GM18868 (cell line): ENCODE data around the gene RCL1.
"Not testable (repeated sequence)": the region's sequence is repeated elsewhere in the genome, so short reads cannot be mapped to it uniquely, and the experiment has no call there.

Experiments used
- ATAC-seq: cut with Tn5 transposase; IDR thresholded peaks from one replicate; pipeline ENCODE4 v1.9.1; 2021; ENCODE audit warnings: mild to moderate bottlenecking, moderate library complexity; ENCODE audit not compliant: unreplicated experiment

RCL1 gene

DNA sequence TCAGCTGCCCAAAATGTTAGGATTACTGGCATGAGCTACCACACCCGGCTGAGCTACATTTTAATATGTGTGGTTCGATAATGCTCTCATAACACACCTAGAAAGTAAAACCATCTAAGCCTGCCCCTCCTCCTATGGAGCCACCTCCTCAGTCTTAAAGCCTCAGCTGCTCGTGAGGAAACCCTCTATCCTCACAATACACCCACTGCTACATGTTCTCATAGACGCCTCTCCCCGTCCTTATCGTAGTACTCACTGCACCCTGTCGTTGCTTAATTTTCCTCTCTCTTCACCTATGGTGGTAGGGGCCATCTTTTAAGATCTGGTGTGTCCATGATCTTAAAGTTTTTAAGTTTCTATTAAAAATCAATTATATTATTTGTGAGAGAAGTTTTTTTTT lies 72.9 kb downstream of the RCL1 start:
- ATAC-seq: no peak

DNA sequence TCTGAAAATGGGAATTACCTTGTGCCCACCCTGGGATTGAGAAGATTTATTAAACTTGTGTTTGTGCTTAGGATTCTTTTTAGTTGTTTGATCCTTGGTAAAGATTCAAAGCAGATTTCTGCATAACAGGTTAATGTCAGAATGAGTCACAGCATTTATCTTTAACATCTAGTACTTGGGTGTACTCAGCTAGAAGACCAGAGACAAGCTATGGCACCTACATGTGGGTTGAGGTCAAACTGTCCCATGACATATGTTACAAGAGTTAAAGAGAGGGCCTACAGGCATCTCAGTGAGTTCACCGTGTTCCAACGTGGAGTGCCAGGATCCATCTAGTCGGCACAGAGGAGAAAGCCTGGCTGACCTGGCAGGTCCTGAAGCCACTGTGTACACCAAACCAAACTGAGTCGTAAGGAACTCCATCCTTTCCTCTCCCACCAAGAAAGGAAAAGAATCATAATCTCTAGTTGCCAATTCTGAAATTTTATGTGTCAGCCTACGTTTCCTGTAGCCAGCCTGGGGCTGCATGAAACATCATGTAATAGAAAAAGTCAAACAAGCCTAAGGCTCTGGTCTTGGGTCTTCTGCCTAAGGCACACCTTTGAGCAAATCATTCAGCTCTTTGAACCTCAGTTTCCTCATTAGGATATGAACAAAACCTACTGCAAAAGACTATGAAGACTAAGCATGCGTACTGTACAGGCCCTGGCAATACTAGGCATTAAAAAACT lies 73.7 kb downstream of the RCL1 start:
- ATAC-seq: no peak

DNA sequence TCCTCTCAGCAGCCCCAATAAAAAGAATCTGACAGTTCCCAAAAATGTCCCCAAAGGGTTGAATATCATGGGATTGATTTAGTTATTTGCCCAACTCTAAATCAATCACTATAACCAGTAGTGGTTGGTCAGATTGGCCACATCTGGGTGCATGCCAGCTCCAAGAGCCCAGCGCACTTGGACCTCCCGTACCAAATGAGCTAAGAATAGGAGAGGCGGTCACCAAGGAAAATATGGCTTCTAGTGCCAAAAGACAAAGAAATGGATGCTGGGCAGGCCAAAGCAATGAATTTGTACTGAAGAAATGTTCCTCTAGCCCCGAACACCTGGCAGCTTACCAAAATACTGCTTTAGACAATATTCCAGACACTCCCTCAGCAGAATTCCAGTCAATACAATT lies 80.3 kb downstream of the RCL1 start:
- ATAC-seq: no peak

DNA sequence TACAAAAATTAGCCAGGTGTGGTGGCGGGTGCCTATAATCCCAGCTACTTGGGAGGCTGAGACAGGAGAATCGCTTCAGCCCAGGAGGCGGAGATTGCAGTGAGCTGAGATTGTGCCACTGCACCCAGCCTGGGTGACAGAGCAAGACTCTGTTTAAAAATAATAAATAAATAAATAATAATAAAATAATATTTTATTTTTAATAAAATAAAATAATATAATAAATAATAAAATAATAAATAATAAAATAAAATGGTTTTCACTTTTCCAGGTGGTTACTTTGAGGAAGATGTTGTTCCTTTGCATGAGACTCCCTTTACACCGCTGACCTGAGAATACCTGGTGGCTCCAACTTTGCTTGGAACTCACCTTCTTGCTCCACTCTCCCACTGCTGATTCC lies 82.8 kb downstream of the RCL1 start:
- ATAC-seq: no peak

DNA sequence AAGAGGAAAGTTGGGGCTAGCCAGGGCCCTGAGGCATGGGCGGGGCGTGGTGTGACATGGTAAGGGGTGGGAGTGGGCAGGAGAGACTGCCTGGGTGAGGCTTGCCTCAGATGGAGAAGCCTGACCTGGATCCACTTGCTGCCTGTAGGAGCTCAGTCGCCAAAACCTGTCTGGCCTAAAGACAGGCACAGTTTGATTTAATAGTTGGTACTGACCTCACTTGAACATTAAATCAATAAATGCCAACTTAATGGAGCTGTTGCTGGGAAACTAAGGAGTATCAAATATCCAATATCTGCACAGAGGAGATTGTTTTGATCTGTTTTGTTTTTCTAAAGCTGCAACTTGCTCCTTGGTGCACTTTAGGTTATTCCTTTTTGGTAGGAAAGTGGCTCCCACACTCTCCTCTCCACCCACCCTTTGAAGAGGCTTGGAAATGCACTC lies 86.4 kb downstream of the RCL1 start:
- no peak for ATAC-seq

DNA sequence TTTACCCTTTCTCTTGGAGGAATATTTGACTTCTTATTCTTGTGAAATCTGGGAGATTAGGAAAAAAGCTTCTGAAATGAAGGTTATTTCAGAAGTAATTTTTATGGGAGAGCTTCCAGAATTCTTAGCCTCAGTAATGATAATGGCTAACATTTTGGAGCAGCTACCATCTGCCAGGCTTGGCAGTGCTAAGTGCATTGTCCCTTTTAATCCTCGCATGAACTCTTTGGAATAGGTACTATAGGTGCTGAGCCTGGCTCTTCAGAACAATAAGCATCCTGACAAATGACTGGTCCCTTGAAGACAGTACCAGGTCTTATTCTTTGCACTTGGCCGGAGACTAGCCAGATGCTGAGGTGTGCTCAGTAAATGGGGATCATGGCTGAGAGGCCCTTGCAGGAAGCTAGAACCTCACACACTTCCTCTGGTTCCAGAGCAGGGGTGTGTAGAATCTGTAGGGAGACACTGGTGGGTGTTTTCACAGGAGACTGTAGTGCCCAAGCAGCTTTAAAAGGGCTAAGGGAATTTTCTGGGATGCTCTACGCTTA lies 90.7 kb downstream of the RCL1 start:
- ATAC-seq: no peak

DNA sequence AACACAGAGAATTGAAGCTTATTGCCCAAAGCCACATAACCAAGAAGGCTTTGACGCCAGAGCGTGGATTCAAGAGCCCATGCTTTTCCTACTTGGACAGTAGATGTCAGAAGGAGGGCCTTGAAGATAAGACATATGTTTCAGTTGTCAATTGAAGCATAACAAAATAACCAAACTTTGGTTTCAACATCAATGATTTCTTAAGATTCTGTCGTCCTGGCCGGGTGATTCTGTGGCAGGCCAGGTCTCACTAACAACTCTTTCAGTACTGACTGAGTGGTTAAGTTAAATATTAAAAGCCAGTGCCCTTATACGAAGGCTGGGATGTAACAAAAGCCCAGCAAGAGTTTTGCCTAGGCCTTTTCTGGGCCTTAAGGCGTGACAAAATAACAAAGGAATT lies 94.0 kb downstream of the RCL1 start:
- ATAC-seq: peak; percentile 63

DNA sequence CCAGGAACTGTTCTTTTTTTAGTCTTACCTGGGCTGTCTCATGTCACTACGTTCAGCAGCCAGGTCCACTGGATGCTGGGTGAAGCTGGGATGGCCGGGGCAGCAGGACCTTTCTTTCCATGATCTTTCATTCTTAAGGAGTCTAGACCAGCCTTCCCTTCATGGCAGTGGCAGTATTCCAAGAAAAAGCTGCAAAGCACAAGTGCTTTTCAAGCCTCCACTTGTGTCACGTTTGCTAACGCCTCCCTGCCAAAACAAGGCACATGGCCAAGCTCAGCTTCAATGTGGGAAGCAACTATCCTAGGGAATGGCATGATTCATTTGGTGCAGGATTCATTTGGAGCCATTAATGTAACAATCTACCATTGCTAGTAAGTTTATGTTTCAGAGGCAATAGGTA lies 94.8 kb downstream of the RCL1 start:
- no peak for ATAC-seq

DNA sequence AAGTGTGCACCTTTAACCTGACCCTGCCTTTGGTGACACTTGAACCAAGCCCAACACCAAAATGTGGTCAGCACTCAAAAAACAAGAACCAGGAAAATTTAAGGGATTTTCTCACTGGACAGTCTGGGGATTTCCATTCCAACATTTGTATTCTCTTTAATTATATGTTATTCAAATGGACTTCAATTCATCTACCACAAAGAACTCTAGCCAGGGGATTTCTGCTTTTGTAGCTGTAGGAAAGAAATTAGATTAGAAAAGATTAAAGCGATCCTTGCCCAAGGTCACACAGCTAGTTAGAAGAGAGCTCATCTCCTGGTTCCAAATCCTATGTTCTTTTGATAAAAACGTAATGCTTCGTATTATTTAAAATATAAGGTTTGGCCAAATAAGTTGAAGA lies 97.5 kb downstream of the RCL1 start:
- no peak for ATAC-seq

DNA sequence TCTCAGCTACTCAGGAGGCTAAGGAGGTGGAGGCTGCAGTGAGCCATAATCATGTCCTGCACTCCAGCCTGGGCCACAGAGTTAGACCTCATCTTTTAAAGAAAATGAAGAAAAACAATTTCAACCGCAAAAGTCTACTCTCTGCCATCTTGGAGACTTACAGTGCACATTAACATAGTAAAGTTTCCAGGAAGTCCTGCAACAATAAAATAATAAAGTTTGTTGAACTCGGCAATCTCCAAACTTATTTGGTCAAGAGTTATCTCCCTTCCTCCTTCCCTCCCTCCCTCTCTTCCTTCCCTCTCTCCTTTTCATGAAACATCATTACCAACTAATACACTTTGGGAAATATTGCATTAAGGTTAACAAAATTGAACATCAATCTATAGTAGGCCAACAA lies 98.2 kb downstream of the RCL1 start:
- ATAC-seq: no peak

DNA sequence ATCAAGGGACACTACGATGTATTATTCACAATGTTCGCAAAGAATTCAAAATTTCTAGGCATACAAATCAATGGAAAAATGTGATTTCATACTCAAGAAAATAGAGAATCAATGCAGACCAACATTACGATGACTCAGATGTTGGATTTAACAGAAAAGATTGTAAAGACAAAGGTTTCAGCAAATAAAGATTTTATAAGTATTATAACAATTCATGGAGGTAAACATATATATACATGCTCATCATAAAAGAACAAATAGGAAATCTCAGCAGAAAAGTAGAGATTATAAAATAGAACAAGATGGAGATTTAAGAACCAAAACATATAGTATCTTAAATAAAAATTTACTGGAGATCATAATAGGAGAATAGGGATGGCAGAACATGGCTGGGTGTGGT lies 98.9 kb downstream of the RCL1 start:
- ATAC-seq: no peak

DNA sequence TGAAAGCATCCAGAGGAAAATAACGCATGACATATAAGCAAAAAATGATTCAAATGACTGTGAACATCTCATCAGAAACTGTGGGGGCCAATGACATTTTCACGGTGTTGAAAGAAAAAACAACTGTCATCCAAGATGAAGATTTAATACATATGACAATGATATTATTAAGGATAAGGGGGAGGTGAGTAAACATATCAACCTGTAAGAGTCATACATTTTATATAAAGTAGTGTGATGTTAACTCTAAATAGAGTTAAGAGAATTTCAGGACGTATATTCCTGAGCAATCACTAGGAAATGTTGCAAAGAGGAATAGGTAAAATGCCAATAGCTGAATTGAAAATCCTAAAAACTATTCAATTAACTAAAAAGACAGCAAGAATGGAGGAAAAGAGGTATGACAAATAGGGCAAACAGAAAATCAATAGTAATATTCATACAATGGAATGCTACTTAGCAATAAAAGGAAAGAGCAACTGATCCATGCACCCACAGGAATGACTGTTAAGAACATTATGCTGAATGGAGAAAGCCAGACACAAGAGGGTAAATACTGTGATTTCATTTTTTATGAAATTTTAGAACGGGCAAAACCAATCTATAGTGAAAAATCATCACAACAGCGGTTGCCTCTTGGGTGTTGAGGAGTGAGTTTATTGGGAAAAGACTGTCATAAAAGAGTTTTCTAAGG lies 99.9 kb downstream of the RCL1 start:
- no peak for ATAC-seq

DNA sequence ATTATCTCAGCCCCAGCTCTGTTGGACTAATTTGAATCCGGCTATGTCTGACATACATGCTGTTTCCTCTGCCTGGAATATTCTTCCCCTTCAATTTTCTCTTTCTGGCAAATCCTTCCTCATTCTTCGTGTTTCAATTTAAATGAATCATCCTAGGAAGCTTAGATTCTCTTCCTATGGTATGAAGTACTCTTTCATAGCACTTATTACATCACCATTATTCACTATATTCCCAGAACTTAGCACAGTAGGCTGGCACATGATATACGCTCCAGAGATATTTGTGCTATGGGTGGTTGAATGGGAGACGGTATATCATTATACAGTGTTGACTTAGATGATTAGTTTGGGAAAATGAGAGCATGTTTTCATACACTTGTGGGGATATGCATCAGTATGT lies 101.3 kb downstream of the RCL1 start:
- no peak for ATAC-seq

DNA sequence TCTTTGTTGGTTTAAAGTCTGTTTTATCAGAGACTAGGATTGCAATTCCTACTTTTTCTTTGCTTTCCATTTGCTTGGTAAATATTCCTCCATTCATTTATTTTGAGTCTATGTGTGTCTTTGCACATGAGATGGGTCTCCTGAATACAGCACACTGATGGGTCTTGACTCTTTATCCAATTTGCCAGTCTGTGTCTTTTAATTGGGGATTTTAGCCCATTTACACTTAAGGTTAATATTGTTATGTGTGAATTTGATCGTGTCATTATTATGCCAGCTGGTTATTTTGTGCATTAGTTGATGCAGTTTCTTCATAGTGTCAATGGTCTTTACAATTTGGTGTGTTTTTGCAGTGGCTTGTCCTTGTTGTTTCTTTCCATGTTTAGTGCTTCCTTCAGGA lies 107.1 kb downstream of the RCL1 start:
- not testable (repeated sequence) for ATAC-seq

DNA sequence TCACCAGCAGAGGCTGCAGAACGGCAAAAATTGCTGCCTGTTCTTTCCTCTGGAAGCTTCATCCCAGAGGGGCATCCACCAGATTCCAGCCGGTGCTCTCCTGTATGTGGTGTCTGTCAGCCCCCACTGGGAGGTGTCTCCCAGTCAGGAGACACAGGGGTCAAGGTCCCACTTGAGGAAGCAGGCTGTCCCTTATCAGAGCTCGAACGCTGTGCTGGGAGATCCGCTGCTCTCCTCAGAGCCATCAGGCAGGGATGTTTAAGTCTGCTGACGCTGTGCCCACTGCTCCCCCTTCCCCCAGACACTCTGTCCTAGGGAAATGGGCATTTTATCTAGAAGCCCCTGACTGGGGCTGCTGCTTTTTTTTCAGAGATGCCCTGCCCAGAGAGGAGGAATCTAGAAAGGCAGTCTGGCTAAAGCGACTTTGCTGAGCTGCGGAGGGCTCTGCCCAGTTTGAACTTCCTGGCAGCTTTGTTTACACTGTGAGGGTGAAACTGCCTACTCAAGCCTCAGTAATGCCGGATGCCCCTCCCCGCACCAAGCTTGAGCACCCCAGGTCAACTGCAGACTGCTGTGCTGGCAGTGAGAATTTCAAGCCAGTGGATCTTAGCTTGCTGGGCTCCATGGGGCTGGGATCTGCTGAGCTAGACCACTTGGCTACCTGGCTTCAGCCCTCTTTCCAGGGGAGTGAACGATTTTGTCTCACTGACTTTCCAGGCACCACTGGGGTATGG lies 108.8 kb downstream of the RCL1 start:
- not testable (repeated sequence) for ATAC-seq

DNA sequence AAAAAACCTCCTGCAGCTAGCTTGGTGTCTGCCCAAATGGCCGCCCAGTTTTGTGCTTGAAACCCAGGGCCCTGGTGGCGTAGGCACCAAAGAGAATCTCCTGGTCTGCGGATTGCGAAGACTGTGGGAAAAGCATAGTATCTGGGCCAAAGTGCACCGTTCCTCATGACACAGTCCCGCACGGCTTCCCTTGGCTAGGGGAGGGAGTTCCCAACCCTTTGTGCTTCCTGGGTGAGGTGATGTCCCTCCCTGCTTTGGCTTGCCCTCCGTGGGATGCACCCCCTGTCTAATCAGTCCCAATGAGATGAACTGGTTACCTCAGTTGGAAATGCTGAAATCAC lies 109.4 kb downstream of the RCL1 start:
- ATAC-seq: no peak

DNA sequence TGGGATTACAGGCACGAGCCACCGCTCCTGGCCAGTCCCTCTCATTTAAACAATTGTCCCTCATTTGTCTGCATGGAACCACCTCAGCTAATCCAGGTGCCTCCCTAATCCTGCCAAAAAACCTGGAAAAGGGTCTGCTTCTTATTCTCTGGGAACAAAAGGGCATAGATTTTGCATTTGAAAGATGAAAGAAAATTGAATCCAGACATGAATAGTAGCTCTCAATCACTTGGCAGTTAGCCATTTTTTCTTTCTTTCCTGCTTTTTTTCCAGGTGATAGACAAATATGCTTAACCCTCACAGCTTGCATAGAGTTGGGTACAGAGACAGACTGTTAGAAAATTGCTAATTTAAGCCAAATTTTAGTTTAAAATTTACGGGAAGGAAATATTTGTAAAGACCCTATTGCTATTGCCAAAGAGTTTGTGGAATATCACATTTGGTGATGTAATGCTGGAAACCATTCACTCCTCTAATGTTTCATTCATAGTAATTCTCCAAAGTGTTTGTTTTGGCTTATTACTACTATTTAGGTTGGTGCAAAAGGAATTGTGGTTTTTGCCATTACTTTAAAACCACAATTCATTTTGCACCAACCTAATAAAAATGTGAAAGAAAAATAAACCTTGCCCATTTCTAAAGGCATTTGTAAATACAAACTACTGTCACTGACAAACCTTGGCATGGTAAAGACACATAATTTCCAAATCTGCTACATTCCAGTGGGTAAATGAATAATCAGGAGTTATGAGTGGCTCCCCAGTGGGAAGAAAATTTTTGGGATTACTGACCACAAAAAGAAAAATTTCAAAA lies 111.8 kb downstream of the RCL1 start:
- no peak for ATAC-seq

DNA sequence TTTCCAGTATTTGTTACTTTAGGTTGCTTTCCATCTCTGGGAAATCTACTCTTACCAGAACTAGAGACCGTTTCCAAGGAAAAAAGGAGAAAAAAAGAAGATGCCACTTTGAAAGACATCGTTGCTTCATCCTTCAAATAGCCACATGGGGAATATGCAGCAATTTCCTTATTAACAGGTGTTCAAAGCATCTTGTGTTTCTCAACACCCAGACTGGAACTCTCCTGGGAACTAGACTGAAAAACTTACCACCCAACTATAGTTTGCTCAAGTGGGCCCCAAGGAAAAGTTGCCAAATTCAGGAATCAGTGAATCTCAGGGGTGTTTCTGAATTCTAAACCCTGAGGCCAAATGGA lies 112.4 kb downstream of the RCL1 start:
- no peak for ATAC-seq
